ENCODE data around the gene SLC22A8. TPM values are rescaled to one million over a fixed set of nuclear protein-coding genes. Genes with fewer than 3 reads are reported as not detected.
"Not testable (repeated sequence)": the region's sequence is repeated elsewhere in the genome, so short reads cannot be mapped to it uniquely, and the experiment has no call there.

The SLC22A8 gene, protein sequence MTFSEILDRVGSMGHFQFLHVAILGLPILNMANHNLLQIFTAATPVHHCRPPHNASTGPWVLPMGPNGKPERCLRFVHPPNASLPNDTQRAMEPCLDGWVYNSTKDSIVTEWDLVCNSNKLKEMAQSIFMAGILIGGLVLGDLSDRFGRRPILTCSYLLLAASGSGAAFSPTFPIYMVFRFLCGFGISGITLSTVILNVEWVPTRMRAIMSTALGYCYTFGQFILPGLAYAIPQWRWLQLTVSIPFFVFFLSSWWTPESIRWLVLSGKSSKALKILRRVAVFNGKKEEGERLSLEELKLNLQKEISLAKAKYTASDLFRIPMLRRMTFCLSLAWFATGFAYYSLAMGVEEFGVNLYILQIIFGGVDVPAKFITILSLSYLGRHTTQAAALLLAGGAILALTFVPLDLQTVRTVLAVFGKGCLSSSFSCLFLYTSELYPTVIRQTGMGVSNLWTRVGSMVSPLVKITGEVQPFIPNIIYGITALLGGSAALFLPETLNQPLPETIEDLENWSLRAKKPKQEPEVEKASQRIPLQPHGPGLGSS
- not detected for total RNA-seq

DNA sequence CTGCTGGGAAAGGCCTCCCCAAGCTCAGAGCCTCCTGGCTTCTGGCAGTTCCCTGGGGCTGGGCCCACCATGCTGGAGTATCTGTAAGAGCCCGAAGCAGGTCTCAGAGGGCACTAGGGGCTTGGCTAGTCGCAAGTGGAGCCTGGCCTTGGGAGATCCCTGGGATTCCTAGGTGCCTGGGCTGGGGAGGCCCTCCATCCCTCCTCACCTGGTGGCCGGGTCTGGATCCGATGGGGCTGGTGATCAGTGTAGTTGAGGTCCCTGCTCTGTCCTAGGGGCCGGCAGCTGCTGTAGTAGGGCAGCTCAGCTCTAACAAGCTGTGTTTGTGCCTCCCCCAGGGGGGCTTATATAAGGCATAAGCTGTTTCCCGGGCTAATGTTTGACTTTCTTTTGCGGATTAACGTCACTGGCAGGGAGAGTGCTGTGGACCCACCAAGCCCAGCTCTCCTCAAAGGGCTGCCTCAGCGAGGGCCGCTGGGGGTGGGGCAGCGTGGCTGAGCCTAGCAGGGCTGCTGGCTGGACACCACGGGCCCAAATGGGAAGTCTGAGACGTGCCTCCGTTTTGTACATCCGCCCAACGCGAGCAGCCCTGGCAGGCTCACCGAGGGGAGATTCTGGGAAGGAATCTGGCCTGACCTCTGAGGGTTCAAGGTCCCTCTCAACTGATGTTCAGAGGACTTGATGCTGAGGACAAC lies at the start of gene SLC22A8:
SLC22A8 (minus strand) TSS at position 321 of the 695 bp plus-strand sequence. CDS start 883 bp downstream, outside the sequence.
- no peaks in the 10 kb centered on the region for H3K36me3 Mint-ChIP-seq (ENCODE audit: low read depth)
- no peak for ATAC-seq (replicated peaks)
- no peaks in the 10 kb centered on the region for H3K4me1 Mint-ChIP-seq
- peaks cover 24% of the 10 kb centered on the region for H3K27me3 Mint-ChIP-seq
- H3K27ac Mint-ChIP-seq, result no peak within 1 kb of the TSS
- H3K4me3 Mint-ChIP-seq, result no peak within 1 kb of the TSS
- H3K9me3 Mint-ChIP-seq, result no peaks in the 10 kb centered on the region

DNA sequence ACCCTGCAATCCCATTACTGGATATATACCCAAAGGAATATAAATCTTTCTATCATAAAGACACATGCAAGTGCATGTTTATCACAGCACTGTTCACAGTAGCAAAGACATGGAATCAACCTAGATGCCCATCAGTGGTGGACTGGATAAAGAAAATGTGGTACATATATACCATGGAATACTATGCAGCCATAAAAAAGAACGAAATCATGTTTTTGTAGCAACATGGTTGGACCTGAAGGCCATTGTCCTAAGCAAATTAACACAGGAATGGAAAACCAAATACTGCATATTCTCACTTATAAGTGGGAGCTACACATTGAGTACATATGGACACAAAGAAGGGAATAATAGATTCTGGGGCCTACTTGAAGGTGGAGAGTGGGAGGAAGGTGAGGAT lies 30.6 kb upstream of the SLC22A8 start:
- not testable (repeated sequence) for H3K4me1 Mint-ChIP-seq; H3K4me3 Mint-ChIP-seq; ATAC-seq (replicated peaks); H3K36me3 Mint-ChIP-seq (ENCODE audit: low read depth); H3K27ac Mint-ChIP-seq; H3K9me3 Mint-ChIP-seq
- peaks cover 27% of the 10 kb centered on the region for H3K27me3 Mint-ChIP-seq

DNA sequence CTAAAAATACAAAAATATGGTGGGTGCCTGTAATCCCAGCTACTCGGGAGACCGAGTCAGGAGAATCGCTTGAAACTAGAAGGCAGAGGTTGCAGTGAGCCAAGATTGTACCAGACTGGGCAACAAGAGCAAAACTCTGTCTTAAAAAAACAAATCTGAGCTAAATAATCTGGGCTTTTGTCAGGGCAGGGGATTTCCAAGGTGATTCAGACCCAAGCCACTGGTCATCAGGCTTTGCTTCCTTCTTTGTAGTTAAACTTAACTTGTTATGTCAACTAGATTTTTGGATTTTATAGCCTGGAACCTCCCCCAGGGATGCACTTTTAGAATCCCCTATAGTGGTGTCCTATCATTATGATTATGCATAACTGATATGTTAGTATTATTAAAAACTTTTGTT lies 27.0 kb upstream of the SLC22A8 start:
- Mint-ChIP-seq H3K9me3 (no peaks in the 10 kb centered on the region), H3K27me3 (peaks cover 35% of the 10 kb centered on the region), H3K27ac (no peak overlapping the region), H3K4me3 (no peak overlapping the region), H3K4me1 (no peaks in the 10 kb centered on the region), H3K36me3 (ENCODE audit: low read depth) (no peaks in the 10 kb centered on the region)
- no peak for ATAC-seq (replicated peaks)

DNA sequence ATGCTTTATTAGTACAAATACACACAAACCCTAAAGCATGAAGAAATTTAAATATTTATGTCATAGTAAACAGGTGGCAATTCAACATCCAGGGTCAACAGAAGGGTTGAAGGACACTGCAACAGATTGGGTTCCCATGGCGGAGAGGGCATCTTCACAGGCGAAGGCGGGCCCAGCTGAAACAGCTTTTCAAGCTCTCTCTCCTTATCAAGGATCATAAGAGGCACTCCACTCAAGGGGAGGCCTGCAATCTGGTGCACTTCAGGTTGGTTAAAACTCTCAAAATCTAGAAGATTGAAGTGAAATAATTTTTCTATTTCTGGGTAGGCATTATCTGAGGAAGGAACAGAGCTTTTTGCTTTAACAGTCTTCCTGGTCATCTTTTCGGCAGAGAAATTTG lies 16.8 kb upstream of the SLC22A8 start:
- Mint-ChIP-seq H3K4me1 (peaks cover 5% of the 10 kb centered on the region), H3K27me3 (peaks cover 31% of the 10 kb centered on the region), H3K27ac (no peak overlapping the region), H3K36me3 (ENCODE audit: low read depth) (no peaks in the 10 kb centered on the region), H3K4me3 (no peak overlapping the region), H3K9me3 (no peaks in the 10 kb centered on the region)
- ATAC-seq (replicated peaks), result no peak

DNA sequence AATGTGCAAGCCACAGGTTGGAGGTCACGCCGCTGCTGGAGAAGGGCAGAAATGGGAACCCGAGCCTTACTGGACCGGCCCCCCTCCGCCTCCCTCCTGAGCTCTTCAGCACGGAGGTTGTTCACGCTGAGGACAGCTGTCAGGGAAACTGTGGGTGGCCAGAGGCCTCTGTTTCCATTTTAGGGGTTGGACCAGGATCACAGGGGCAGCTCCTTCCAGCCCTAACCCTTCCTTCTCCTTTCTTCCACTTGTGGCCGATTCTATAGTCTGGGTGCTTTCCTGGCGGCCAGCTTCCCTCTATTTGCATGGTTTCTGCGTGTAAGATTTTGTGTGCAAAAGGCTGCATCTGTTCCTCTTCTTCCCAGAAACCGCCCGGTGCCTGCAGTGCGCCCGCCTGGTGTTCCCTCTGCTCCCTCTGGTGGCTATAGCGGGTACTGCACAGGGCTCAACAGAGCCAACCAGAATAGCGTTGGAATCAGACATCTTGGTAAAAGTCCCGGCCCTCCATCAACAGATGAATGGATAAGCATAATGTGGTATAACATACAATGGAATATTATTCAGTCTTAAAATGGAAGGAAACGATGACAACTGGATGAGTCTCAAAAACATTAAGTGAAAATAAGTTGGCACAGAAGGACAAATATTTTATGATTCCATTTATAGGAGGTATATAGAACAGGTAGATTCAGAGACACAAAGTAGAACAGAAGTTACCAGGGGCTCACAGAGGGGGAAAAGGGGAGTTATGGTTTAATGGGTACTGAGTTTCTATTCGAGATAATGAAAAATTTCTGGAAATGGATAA lies 8.4 kb upstream of the SLC22A8 start:
- H3K27me3 Mint-ChIP-seq, result peaks cover 15% of the 10 kb centered on the region
- no peak overlapping the region for H3K27ac Mint-ChIP-seq
- no peaks in the 10 kb centered on the region for H3K9me3 Mint-ChIP-seq
- no peaks in the 10 kb centered on the region for H3K36me3 Mint-ChIP-seq (ENCODE audit: low read depth)
- H3K4me1 Mint-ChIP-seq, result no peaks in the 10 kb centered on the region
- peak; percentile 82 for ATAC-seq (replicated peaks)
- no peak overlapping the region for H3K4me3 Mint-ChIP-seq

DNA sequence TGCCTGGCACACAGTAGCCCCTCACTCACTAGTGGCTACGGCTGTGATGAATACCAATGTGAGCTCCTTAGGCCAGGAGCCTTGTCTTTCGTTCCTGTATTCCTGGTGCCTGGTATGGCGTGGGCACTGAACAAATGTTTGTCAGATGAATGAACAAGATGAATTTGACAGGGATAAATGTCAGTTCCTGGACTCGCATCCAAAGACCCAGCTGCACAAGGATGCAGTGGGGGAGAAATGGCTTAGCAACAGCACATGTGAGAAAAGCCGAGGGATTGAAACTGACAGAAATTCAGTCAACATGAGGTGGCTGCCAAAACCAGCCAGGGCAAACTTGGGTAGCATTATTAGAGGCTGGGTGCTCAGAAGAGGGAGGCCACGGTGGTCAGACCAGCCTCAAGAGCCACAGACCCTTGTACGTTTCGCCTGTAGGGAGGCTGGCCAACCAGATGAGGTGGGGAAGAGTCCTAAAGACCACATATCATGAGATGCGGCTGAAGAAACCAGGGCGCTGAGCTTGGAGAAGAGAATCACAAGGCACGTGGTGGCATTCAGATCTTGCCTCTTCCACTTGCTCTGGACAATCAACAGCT lies 7.7 kb upstream of the SLC22A8 start:
- H3K4me3 Mint-ChIP-seq, result no peak overlapping the region
- no peak overlapping the region for H3K27ac Mint-ChIP-seq
- no peaks in the 10 kb centered on the region for H3K4me1 Mint-ChIP-seq
- H3K36me3 Mint-ChIP-seq (ENCODE audit: low read depth), result no peaks in the 10 kb centered on the region
- peaks cover 16% of the 10 kb centered on the region for H3K27me3 Mint-ChIP-seq
- no peaks in the 10 kb centered on the region for H3K9me3 Mint-ChIP-seq
- ATAC-seq (replicated peaks), result no peak

DNA sequence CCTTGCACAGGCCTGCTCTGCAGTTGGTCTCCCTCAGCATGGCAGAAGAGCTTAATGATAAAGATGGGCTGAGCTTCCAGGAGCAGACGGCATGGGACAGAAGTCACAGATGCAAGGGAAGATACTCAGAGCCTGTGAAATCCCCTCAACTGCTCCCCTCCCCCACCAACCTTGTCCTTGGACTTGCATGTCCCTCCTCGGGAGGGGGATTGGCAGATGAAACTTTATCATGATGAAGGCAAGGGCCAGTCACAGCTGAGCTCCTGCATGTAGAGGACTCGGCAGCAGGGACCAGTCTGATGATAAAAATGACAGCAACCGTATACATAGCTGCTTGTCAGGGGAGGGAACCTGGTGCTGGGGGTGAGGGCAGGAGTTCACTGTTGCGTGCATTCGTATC lies 6.8 kb upstream of the SLC22A8 start:
- no peaks in the 10 kb centered on the region for H3K4me1 Mint-ChIP-seq
- H3K36me3 Mint-ChIP-seq (ENCODE audit: low read depth), result no peaks in the 10 kb centered on the region
- ATAC-seq (replicated peaks), result no peak
- H3K9me3 Mint-ChIP-seq, result no peaks in the 10 kb centered on the region
- H3K27ac Mint-ChIP-seq, result no peak overlapping the region
- peaks cover 21% of the 10 kb centered on the region for H3K27me3 Mint-ChIP-seq
- H3K4me3 Mint-ChIP-seq, result no peak overlapping the region

DNA sequence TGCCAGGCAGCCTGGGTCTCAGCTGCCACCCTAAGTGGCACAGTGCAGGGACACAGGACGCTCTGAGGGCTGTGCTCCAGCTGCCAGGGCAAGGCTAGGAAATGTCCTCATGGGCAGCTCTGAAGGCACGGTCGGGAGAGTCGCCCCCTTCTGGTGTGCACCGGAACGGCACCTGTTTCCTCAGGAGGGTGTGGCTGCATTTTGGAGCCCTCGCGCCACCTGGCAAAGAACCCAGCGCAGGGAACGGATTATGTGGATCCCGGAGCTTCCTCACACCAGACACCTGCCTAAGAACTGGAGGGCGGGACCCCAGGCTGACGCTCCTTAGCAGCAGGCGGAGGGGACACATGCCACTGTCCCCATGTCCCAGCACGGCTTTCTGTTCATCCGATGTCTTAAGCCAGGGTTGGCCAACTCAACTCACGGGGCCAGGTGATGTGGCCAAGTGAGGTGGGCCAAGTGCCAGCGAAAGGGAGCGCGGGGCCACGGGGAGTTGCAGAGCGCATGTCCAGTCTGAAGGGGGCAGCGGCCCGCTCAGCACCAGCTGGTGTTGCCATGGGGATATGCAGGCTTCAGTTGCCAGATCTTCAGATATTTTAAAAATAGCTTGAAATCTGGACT lies 5.1 kb upstream of the SLC22A8 start:
- ATAC-seq (replicated peaks), result peak; percentile 32
- no peaks in the 10 kb centered on the region for H3K9me3 Mint-ChIP-seq

DNA sequence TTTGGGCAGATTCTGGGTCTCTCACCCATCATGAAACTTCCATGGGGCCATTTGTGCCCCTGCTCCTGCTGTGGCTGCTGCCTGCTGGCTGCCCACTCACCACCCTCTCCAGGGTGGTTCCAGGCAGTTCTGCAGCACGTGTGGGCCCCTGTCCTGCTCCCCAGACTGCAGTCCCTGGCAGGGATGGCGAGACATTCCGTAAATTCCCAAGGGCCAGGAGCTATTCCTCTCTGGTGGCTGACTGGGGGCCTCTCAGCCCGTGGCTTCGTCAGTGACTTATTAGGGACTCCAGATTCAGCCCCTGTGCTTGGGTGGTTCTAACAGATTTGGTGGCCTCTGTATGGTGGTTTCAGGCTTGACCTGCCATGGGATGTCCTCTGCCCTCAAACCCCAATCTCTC lies 3.9 kb upstream of the SLC22A8 start:
- Mint-ChIP-seq H3K9me3 (no peaks in the 10 kb centered on the region), H3K27ac (no peak overlapping the region), H3K4me3 (no peak overlapping the region), H3K27me3 (peaks cover 28% of the 10 kb centered on the region), H3K4me1 (no peaks in the 10 kb centered on the region), H3K36me3 (ENCODE audit: low read depth) (no peaks in the 10 kb centered on the region)
- no peak for ATAC-seq (replicated peaks)

More for the DNA sequence above, 5.1 kb upstream of the SLC22A8 start:
- Mint-ChIP-seq H3K4me3 (no peak overlapping the region), H3K27me3 (peaks cover 23% of the 10 kb centered on the region), H3K36me3 (ENCODE audit: low read depth) (no peaks in the 10 kb centered on the region), H3K27ac (no peak overlapping the region), H3K4me1 (no peaks in the 10 kb centered on the region)

DNA sequence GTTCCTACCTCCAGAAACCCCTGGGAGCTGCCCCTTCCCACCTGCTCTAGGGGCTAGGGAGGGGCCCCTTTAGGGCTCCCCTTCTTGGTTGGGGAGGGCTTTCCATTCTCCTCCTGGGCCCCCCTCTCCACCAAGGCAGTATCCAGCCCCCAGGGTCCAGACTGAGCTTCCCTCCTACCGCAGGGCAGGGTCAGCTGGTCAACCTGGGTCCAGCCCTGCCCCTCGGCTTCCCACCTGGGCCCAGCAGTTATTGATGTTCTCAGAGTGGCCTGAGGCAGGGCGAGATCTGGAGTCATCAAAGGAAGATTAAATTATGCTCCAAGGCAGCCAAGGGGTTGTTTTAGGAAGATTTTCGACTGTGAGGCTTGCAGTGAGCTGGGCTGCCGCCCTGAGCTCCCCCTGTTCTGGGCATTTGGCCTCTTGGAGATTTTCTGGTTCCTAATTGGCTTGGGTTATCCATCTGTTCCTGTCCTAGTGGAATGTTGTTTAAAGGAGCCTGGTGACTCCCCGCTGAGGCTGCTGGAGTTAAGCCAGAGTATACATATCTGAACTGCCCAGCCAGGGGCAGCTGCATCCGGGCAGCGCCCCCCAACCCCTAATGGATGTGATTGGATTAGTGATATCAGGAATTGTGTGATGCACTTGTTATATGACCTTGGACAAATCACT lies 1.8 kb upstream of the SLC22A8 start:
- Mint-ChIP-seq H3K9me3 (no peaks in the 10 kb centered on the region), H3K4me3 (no peak overlapping the region), H3K36me3 (ENCODE audit: low read depth) (no peaks in the 10 kb centered on the region), H3K27me3 (peaks cover 28% of the 10 kb centered on the region), H3K27ac (no peak overlapping the region), H3K4me1 (no peaks in the 10 kb centered on the region)
- ATAC-seq (replicated peaks), result no peak

DNA sequence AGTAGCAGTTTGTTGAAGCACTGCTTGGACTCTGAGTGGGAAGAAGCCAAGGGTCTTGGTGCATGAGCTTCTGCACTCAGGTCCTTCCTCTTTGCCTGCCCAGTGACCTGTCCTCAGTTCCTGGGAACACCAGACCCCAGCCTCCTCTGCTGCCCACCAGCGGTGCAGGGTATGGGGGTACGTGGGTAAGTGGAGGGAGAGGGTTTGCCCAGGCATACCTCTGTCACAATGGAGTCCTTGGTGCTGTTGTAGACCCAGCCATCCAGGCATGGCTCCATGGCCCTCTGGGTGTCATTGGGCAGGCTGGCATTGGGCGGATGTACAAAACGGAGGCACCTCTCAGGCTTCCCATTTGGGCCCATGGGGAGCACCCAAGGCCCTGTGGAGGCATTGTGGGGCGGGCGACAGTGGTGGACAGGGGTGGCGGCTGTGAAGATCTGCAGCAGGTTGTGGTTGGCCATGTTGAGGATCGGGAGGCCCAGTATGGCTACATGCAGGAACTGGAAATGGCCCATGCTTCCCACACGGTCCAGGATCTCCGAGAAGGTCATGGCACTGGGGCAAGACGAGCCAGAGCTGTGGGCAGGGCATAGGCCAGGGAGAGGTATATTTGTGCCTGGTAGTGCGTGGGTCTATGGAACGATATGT lies 1.1 kb downstream of the SLC22A8 start:
- no peaks in the 10 kb centered on the region for H3K4me1 Mint-ChIP-seq
- peaks cover 24% of the 10 kb centered on the region for H3K27me3 Mint-ChIP-seq

DNA sequence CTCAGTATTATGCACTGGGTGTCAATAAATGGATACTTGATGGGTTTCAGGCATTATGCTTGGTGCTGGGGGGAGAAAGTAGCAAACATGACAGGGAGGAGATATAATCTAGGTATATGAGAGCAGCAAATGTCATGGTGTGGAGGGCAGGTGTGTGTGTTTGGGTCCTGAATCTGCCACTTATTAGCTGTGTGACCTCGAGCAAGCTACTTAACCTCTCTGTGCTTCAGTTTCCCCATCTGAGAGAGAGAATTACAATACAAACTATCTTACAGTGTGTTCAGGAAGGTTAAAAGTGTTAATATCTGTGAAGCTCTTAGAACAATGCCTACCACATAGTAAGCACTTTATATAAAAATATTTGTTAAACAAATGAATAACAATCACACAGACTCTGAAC lies 2.8 kb downstream of the SLC22A8 start:
- H3K27ac Mint-ChIP-seq, result no peak overlapping the region
- H3K4me1 Mint-ChIP-seq, result no peaks in the 10 kb centered on the region
- no peak for ATAC-seq (replicated peaks)
- H3K4me3 Mint-ChIP-seq, result no peak overlapping the region
- peaks cover 12% of the 10 kb centered on the region for H3K27me3 Mint-ChIP-seq
- H3K36me3 Mint-ChIP-seq (ENCODE audit: low read depth), result no peaks in the 10 kb centered on the region
- H3K9me3 Mint-ChIP-seq, result no peaks in the 10 kb centered on the region

More for the DNA sequence above, 1.1 kb downstream of the SLC22A8 start:
- Mint-ChIP-seq H3K4me3 (no peak overlapping the region), H3K9me3 (no peaks in the 10 kb centered on the region), H3K36me3 (ENCODE audit: low read depth) (no peaks in the 10 kb centered on the region), H3K27ac (no peak overlapping the region)
- ATAC-seq (replicated peaks), result no peak

DNA sequence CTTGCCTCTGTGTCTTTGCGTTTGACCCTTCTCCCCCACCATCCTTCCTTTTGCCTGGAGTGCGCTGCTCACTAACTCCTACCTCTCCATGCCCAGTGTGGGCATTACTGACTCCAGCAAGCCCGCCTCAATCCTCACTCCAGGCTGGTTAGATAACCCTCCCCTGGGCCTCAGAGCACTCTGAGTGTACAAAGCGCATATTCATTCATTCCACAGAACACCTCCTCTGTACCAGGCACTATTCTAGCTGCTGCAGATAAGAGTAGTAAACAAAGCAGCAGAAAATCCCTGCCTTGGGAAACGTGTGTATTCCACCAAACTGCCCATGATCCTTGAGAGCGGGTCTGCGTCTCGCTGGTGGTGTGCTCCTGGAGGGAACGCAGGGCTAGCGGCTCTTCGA lies 3.2 kb downstream of the SLC22A8 start:
- no peaks in the 10 kb centered on the region for H3K4me1 Mint-ChIP-seq
- no peak overlapping the region for H3K27ac Mint-ChIP-seq
- peaks cover 7% of the 10 kb centered on the region for H3K27me3 Mint-ChIP-seq
- ATAC-seq (replicated peaks), result no peak
- no peaks in the 10 kb centered on the region for H3K9me3 Mint-ChIP-seq
- H3K36me3 Mint-ChIP-seq (ENCODE audit: low read depth), result no peaks in the 10 kb centered on the region
- no peak overlapping the region for H3K4me3 Mint-ChIP-seq

Data from activated T-helper 17 cell treated with anti-CD3 and anti-CD28 coated beads, Interleukin-2, amount 50 U/mL, for 72 hours (primary cell).